ENCODE measurements around the gene CACNB4.
A peak's percentile ranks its signal among the peaks of the same experiment; 100 is the strongest.
"Not testable (repeated sequence)": the region's sequence is repeated elsewhere in the genome, so short reads cannot be mapped to it uniquely, and the experiment has no call there.

The CACNB4 gene

GRCh38 chr2:152097801-152098495 lies 896 bp downstream of the CACNB4 start:
- H3K27me3 Mint-ChIP-seq, result peaks cover 34% of the 10 kb centered on the region
- H3K4me3 Mint-ChIP-seq, result peak overlapping the region; percentile 93
- intact Hi-C loops (cut with micrococcal nuclease), result loop anchor here (5.0 kb wide), 1 partner anchor 51 kb away; no protein-coding TSS in a partner anchor
- no peaks in the 10 kb centered on the region for H3K9me3 Mint-ChIP-seq
- H3K27ac Mint-ChIP-seq, result peak overlapping the region; percentile 9
- H3K4me1 Mint-ChIP-seq (ENCODE audit: low read depth), result peaks cover 44% of the 10 kb centered on the region
- peaks cover 13% of the 10 kb centered on the region for H3K36me3 Mint-ChIP-seq (ENCODE audit: low read depth)

GRCh38 chr2:152097290-152097800 lies 1.5 kb downstream of the CACNB4 start:
- no peaks in the 10 kb centered on the region for H3K9me3 Mint-ChIP-seq
- H3K4me1 Mint-ChIP-seq (ENCODE audit: low read depth), result peaks cover 44% of the 10 kb centered on the region
- intact Hi-C loops (cut with micrococcal nuclease), result loop anchor here (5.0 kb wide), 1 partner anchor 50 kb away; no protein-coding TSS in a partner anchor
- H3K27ac Mint-ChIP-seq, result peak overlapping the region; percentile 9
- H3K36me3 Mint-ChIP-seq (ENCODE audit: low read depth), result peaks cover 13% of the 10 kb centered on the region
- peak overlapping the region; percentile 93 for H3K4me3 Mint-ChIP-seq
- peaks cover 34% of the 10 kb centered on the region for H3K27me3 Mint-ChIP-seq

DNA sequence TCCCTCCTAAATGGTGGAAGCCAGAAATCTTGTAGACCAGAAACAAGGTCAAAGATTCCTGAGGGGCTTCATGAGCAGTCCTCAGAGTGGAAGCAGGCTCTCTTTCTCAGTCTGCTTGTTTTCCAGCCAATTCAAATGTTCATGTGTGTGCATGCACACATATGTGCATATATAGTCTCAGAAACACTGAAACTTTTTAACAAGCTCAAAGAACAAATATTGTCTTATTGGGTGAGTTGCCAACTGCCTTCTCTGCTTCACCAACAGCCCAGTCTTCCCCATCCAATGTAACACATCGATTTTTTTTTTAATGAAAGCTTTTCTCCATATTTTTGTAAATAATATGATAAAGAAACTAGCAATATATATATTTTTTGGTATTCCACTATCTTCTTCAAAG lies 3.7 kb downstream of the CACNB4 start:
- Mint-ChIP-seq H3K36me3 (ENCODE audit: low read depth) (peaks cover 13% of the 10 kb centered on the region), H3K27me3 (peaks cover 27% of the 10 kb centered on the region), H3K9me3 (no peaks in the 10 kb centered on the region), H3K4me1 (ENCODE audit: low read depth) (peaks cover 50% of the 10 kb centered on the region), H3K4me3 (no peak overlapping the region), H3K27ac (no peak overlapping the region)
- intact Hi-C loops (cut with micrococcal nuclease), result loop anchor here (5.0 kb wide), 1 partner anchor 48 kb away; no protein-coding TSS in a partner anchor

DNA sequence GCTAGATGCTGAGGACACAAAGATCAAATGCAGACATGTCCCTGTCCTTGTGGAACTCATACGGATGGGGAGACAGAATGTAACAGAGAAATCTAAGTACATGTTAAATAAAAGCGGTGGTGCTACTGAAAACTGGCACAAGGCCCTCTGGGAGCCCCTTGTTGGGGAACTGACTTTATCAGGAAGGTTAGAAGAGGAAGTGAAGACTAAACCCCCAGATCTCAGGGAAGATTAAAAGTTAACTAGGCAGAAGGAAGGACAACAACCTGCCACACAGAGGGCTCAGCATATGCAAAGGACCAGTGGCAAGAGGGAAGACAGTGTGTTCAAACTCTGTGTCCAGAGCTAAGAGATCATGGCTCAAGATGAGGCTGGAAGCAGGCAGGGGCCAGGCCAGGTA lies 4.8 kb downstream of the CACNB4 start:
- H3K4me1 Mint-ChIP-seq (ENCODE audit: low read depth), result peaks cover 54% of the 10 kb centered on the region
- H3K27ac Mint-ChIP-seq, result peak overlapping the region; percentile 71
- intact Hi-C loops (cut with micrococcal nuclease), result no loop called here
- H3K36me3 Mint-ChIP-seq (ENCODE audit: low read depth), result peaks cover 8% of the 10 kb centered on the region
- H3K9me3 Mint-ChIP-seq, result no peaks in the 10 kb centered on the region
- H3K4me3 Mint-ChIP-seq, result no peak overlapping the region
- peaks cover 17% of the 10 kb centered on the region for H3K27me3 Mint-ChIP-seq

DNA sequence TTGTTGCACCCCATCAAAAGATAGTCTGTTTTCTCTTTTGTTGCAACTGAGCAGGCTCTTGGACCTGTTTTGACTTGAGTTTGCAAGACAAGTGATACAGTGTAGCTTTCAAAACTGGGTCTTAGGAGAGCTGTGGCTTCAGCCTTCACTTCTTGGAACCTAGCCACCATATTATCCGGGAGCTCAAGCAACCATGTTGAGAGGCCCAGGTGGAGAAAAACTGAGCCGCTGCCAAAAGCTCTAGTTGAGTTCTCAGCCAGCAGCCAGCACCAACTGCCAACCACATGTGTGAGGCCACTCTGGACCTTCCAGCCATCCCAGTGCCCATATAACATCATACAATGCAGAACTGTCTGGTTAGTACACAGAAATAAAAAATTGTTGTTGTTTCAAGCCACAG lies 5.4 kb downstream of the CACNB4 start:
- Mint-ChIP-seq H3K9me3 (no peaks in the 10 kb centered on the region), H3K36me3 (ENCODE audit: low read depth) (peaks cover 3% of the 10 kb centered on the region), H3K4me3 (no peak overlapping the region), H3K4me1 (ENCODE audit: low read depth) (peaks cover 54% of the 10 kb centered on the region), H3K27me3 (peaks cover 11% of the 10 kb centered on the region), H3K27ac (peak overlapping the region; percentile 71)
- intact Hi-C loops (cut with micrococcal nuclease), result no loop called here

GRCh38 chr2:152092095-152092494 lies 6.7 kb downstream of the CACNB4 start:
- no peaks in the 10 kb centered on the region for H3K27me3 Mint-ChIP-seq
- no peak overlapping the region for H3K27ac Mint-ChIP-seq
- no peaks in the 10 kb centered on the region for H3K9me3 Mint-ChIP-seq
- H3K4me3 Mint-ChIP-seq, result no peak overlapping the region
- intact Hi-C loops (cut with micrococcal nuclease), result no loop called here
- H3K4me1 Mint-ChIP-seq (ENCODE audit: low read depth), result peaks cover 51% of the 10 kb centered on the region
- H3K36me3 Mint-ChIP-seq (ENCODE audit: low read depth), result no peaks in the 10 kb centered on the region

DNA sequence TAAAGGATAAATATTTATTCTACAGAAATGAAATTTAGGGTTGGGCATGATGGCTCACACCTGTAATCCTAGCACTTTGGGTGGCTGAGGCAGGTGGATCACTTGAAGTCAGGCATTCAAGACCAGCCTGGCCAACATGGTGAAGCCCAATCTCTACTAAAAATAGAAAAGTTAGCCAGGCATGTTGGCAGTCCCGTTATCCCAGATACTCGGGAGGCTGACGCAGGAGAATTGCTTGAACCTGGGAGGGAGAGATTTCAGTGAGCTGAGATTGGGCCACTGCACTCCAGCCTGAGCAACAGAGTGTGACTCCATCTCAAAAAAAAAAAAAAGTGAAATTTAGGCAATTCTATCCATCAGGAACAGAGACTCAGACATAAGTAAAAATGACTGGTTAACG lies 8.1 kb downstream of the CACNB4 start:
- H3K27ac Mint-ChIP-seq; H3K36me3 Mint-ChIP-seq (ENCODE audit: low read depth); intact Hi-C loops (cut with micrococcal nuclease); H3K4me3 Mint-ChIP-seq; H3K9me3 Mint-ChIP-seq; H3K27me3 Mint-ChIP-seq: not testable (repeated sequence)
- peaks cover 51% of the 10 kb centered on the region for H3K4me1 Mint-ChIP-seq (ENCODE audit: low read depth)

DNA sequence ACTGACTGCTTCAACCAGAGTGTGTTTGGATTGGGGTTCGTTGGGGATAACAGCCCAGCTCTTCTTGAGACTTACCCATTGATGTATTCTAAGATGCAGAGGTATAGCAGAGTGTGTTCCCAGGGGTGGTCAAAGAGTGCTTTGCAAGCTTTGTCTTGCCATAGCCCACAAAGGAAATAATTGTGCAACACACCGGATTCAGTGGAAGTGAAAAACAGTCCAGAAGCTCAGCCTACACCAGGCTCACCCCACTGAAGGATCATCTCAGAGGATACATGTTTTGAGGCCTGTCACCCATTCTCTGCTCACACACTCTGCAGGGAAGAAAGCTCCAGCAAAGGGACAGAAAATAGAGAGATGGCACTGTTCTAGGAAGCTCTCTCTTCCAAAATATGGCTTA lies 9.6 kb downstream of the CACNB4 start:
- H3K36me3 Mint-ChIP-seq (ENCODE audit: low read depth), result no peaks in the 10 kb centered on the region

GRCh38 chr2:152088006-152088405 lies 10.8 kb downstream of the CACNB4 start:
- no peak overlapping the region for H3K27ac Mint-ChIP-seq
- H3K27me3 Mint-ChIP-seq, result no peaks in the 10 kb centered on the region
- H3K4me3 Mint-ChIP-seq, result no peak overlapping the region
- H3K36me3 Mint-ChIP-seq (ENCODE audit: low read depth), result no peaks in the 10 kb centered on the region
- intact Hi-C loops (cut with micrococcal nuclease), result loop anchor here (5.0 kb wide), 1 partner anchor 36 kb away; no protein-coding TSS in a partner anchor
- peaks cover 33% of the 10 kb centered on the region for H3K4me1 Mint-ChIP-seq (ENCODE audit: low read depth)
- no peaks in the 10 kb centered on the region for H3K9me3 Mint-ChIP-seq

More for the DNA sequence above, 9.6 kb downstream of the CACNB4 start:
- no peaks in the 10 kb centered on the region for H3K27me3 Mint-ChIP-seq
- no peaks in the 10 kb centered on the region for H3K9me3 Mint-ChIP-seq
- H3K27ac Mint-ChIP-seq, result peak overlapping the region; percentile 81
- intact Hi-C loops (cut with micrococcal nuclease), result loop anchor here (5.0 kb wide), 1 partner anchor 37 kb away; no protein-coding TSS in a partner anchor
- peaks cover 41% of the 10 kb centered on the region for H3K4me1 Mint-ChIP-seq (ENCODE audit: low read depth)
- peak overlapping the region; percentile 49 for H3K4me3 Mint-ChIP-seq

GRCh38 chr2:152086231-152086630 lies 12.6 kb downstream of the CACNB4 start:
- H3K36me3 Mint-ChIP-seq (ENCODE audit: low read depth), result no peaks in the 10 kb centered on the region
- no peak overlapping the region for H3K4me3 Mint-ChIP-seq
- H3K9me3 Mint-ChIP-seq, result no peaks in the 10 kb centered on the region
- intact Hi-C loops (cut with micrococcal nuclease), result loop anchor here (5.0 kb wide), 1 partner anchor 34 kb away; no protein-coding TSS in a partner anchor
- H3K4me1 Mint-ChIP-seq (ENCODE audit: low read depth), result peaks cover 33% of the 10 kb centered on the region
- no peaks in the 10 kb centered on the region for H3K27me3 Mint-ChIP-seq
- H3K27ac Mint-ChIP-seq, result no peak overlapping the region

DNA sequence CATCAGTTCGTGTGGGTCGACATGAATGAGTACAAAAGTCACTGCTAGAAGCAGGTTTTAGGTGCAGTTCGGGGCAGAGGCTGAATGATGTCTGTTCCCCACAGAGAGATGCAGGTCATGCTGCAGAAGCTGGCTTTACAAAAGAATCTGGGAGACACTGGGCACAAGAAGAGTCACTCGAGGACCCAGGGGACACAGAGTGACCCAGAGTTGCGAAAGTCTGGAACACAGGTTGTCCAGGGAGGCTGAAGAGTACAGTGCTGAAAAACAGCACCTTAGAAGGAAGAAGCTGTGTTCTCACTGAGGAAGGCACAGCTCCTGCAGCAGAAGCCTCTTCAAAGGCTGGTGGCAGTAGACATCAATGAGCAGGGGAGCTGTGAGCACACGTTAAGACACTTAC lies 14.8 kb downstream of the CACNB4 start:
- no peaks in the 10 kb centered on the region for H3K27me3 Mint-ChIP-seq
- H3K9me3 Mint-ChIP-seq, result no peaks in the 10 kb centered on the region
- peaks cover 21% of the 10 kb centered on the region for H3K4me1 Mint-ChIP-seq (ENCODE audit: low read depth)
- H3K4me3 Mint-ChIP-seq, result no peak overlapping the region
- no peak overlapping the region for H3K27ac Mint-ChIP-seq
- H3K36me3 Mint-ChIP-seq (ENCODE audit: low read depth), result no peaks in the 10 kb centered on the region
- intact Hi-C loops (cut with micrococcal nuclease), result no loop called here

DNA sequence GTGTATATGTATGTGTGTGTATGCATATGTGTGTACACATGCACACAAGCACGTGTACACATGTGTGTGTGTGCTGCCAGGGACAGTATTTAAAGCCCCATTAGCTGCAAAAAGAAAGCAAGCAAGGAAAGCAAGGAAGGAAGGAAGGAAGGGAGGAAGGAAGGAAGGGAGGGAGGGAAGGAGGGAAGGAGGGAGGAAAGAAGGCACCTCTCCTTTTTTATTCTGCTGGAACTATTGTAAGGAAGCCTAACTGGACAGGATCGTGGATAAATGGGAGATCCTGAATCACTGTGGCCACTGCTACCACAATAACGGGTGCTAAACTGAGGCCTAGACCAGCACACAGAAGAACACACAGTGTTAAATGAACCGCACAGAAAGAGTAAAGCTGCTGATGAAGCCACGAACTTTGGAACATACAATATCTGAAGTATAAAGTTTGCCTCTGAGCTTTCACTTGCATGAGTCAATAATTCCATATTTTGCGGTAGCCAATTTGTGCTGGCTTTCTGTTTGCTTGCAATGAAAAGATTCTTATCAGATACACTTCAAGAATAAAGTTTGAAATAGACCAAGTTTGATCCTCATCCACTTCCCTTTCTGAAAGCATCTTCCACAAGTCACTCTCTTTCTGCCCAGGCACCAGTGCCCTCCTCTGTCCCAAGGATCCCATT lies 15.5 kb downstream of the CACNB4 start:
- H3K4me3 Mint-ChIP-seq, result no peak overlapping the region
- intact Hi-C loops (cut with micrococcal nuclease), result no loop called here
- H3K9me3 Mint-ChIP-seq, result no peaks in the 10 kb centered on the region
- H3K4me1 Mint-ChIP-seq (ENCODE audit: low read depth), result peaks cover 14% of the 10 kb centered on the region
- no peaks in the 10 kb centered on the region for H3K36me3 Mint-ChIP-seq (ENCODE audit: low read depth)
- H3K27ac Mint-ChIP-seq, result no peak overlapping the region
- H3K27me3 Mint-ChIP-seq, result no peaks in the 10 kb centered on the region

GRCh38 chr2:152078662-152079061 lies 20.2 kb downstream of the CACNB4 start:
- Mint-ChIP-seq H3K36me3 (ENCODE audit: low read depth) (no peaks in the 10 kb centered on the region), H3K4me3 (no peak overlapping the region), H3K27me3 (no peaks in the 10 kb centered on the region), H3K9me3 (no peaks in the 10 kb centered on the region), H3K4me1 (ENCODE audit: low read depth) (peaks cover 5% of the 10 kb centered on the region), H3K27ac (no peak overlapping the region)
- intact Hi-C loops (cut with micrococcal nuclease), result no loop called here

DNA sequence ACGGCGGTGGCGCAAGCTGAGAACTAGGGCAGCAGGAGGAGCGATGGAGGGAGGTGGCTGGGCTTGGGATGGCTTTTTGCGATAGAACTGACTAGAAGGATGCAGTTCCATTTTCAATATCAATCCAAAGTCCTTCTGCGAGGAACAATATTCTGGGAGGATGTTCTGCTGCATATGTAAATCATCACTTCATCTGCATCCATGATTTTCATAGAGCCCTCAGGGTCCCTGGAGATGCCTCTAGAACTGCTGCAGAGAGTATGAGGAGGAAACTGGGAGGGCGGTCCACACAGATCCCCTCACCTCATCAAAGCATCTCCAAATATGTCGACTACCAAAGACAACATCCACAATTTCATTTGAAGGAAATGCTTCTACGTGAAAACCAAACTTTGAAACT lies 20.8 kb downstream of the CACNB4 start:
- no peaks in the 10 kb centered on the region for H3K9me3 Mint-ChIP-seq
- H3K4me1 Mint-ChIP-seq (ENCODE audit: low read depth), result peaks cover 5% of the 10 kb centered on the region
- H3K27me3 Mint-ChIP-seq, result no peaks in the 10 kb centered on the region
- intact Hi-C loops (cut with micrococcal nuclease), result no loop called here
- no peak overlapping the region for H3K27ac Mint-ChIP-seq
- H3K4me3 Mint-ChIP-seq, result no peak overlapping the region
- no peaks in the 10 kb centered on the region for H3K36me3 Mint-ChIP-seq (ENCODE audit: low read depth)

All from dendritic cell treated with granulocyte-macrophage colony-stimulating factor and Interleukin-4, amounts not matched to agents 40 ng/mL and 50 ng/mL, for 4 days (primary cell).